GM13977 (cell line): ENCODE data around the gene MED1.
"Not testable (repeated sequence)": the region's sequence is repeated elsewhere in the genome, so short reads cannot be mapped to it uniquely, and the experiment has no call there.

ENCODE experiments used
- DNase-seq: peaks from one replicate; pipeline ENCODE4 v3.0.0; 2012; ENCODE audit warnings: low spot score
- CTCF ChIP-seq: IDR thresholded peaks from 2 replicates; pipeline ENCODE4 v1.5.1; 2012; ENCODE audit warnings: mild to moderate bottlenecking, control low read depth; ENCODE audit not compliant: insufficient read depth; ENCODE audit errors: extremely low read depth, missing control alignments
- in situ Hi-C: fragments of 300-500 bp; cut with MboI; formaldehyde crosslinking; loops from one replicate; pipeline ENCODE4 v1.12.0; 2022; ENCODE audit warnings: low sequenced_read_pairs, low pct_unique_long_range_greater_than_20kb, mixed read lengths, inconsistent platforms; ENCODE audit not compliant: unreplicated experiment

Gene MED1

GRCh38 chr17:39450847-39451581, at the start of gene MED1:
TSS of gene MED1 (minus strand) at chr17:39451263. CDS start at chr17:39451062, 201 bp downstream.
- in situ Hi-C loops: no loop called here
- peak; percentile 95 for DNase-seq
- TF ChIP-seq CTCF: no peak

GRCh38 chr17:39496921-39497320, 45.9 kb upstream of the MED1 start:
- DNase-seq, in situ Hi-C loops: not testable (repeated sequence)

GRCh38 chr17:39487946-39488345, 36.9 kb upstream of the MED1 start:
- DNase-seq: no peak
- in situ Hi-C loops: loop anchor here (5.0 kb wide), 1 partner anchor 34 kb away; no protein-coding TSS in a partner anchor
- TF ChIP-seq CTCF: no peak

GRCh38 chr17:39487490-39487889, 36.4 kb upstream of the MED1 start:
- DNase-seq: not testable (repeated sequence)
- in situ Hi-C loops: loop anchor here (5.0 kb wide), 1 partner anchor 35 kb away; no protein-coding TSS in a partner anchor

- in situ Hi-C loops: loop anchor here (5.0 kb wide), 1 partner anchor 36 kb away; no protein-coding TSS in a partner anchor
- DNase-seq: no peak
- TF ChIP-seq CTCF: no peak
Measured at GRCh38 chr17:39486242-39486641, 35.2 kb upstream of the MED1 start.

- in situ Hi-C loops: loop anchor here (5.0 kb wide), 1 partner anchor 37 kb away; no protein-coding TSS in a partner anchor
- DNase-seq: no peak
- no peak for TF ChIP-seq CTCF
Measured at GRCh38 chr17:39485555-39485954, 34.5 kb upstream of the MED1 start.

- in situ Hi-C loops: no loop called here
- peak; percentile 72 for DNase-seq
- TF ChIP-seq CTCF: no peak
Measured at GRCh38 chr17:39484178-39484577, 33.1 kb upstream of the MED1 start.
